Measurements from ENCODE around the gene CTSH. TPM values are rescaled to one million over a fixed set of nuclear protein-coding genes. Genes with fewer than 3 reads are reported as not detected.
"Not testable (repeated sequence)": the region's sequence is repeated elsewhere in the genome, so short reads cannot be mapped to it uniquely, and the experiment has no call there.

CTSH gene
- polyA plus RNA-seq, 1 experiment = 30.9 TPM

DNA sequence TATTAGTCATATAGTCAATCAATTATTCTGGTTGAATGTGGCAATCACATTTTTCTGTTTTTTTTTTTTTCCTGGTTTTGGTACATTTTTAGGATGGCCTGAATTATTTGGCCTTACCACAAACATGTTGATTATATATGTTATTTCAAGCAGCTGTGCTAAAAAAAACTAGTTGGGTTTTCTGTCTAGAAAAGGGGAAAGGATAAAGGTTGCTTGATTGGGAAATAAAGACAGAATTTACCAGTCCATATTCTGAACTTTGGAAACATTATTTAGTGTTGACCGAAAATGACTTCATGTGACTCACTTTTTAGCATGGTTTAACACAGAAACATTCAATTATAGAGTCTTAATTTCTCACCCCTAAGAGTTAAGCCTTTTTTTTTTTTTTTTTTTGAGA is 64.0 kb downstream of the CTSH start:
- ChIA-PET CTCF (interaction anchor here (1.1 to 1.2 kb wide), 2 partner anchors 11 to 15 kb away, joined by 3 to 4 read pairs; no protein-coding TSS in a partner anchor), POLR2A (no interaction called here)
- no peak overlapping the region for H3K4me3 ChIP-seq (ENCODE audit: low read depth, low read length)
- H3K36me3 ChIP-seq (ENCODE audit: control insufficient read depth, insufficient read depth, low read length) = peaks cover 3% of the 10 kb centered on the region
- no peaks in the 10 kb centered on the region for H3K27me3 ChIP-seq (ENCODE audit: control insufficient read depth, insufficient read depth, low read length)
- TF ChIP-seq, protein P1, sequence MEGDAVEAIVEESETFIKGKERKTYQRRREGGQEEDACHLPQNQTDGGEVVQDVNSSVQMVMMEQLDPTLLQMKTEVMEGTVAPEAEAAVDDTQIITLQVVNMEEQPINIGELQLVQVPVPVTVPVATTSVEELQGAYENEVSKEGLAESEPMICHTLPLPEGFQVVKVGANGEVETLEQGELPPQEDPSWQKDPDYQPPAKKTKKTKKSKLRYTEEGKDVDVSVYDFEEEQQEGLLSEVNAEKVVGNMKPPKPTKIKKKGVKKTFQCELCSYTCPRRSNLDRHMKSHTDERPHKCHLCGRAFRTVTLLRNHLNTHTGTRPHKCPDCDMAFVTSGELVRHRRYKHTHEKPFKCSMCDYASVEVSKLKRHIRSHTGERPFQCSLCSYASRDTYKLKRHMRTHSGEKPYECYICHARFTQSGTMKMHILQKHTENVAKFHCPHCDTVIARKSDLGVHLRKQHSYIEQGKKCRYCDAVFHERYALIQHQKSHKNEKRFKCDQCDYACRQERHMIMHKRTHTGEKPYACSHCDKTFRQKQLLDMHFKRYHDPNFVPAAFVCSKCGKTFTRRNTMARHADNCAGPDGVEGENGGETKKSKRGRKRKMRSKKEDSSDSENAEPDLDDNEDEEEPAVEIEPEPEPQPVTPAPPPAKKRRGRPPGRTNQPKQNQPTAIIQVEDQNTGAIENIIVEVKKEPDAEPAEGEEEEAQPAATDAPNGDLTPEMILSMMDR (IDR thresholded peaks at IDR 0.05; ENCODE audit: insufficient read depth, low read depth, low read length) = no peak
- DNase-seq (ENCODE audit: low read depth) = no peak

GRCh38 chr15:78880242-78880533 is 64.7 kb downstream of the CTSH start:
- Histone ChIP-seq H3K27me3 (ENCODE audit: control insufficient read depth, insufficient read depth, low read length) (no peaks in the 10 kb centered on the region), H3K4me3 (ENCODE audit: low read depth, low read length) (no peak overlapping the region), H3K36me3 (ENCODE audit: control insufficient read depth, insufficient read depth, low read length) (peaks cover 3% of the 10 kb centered on the region)
- ChIA-PET POLR2A (interaction anchor here (0.5 to 0.6 kb wide), 2 partner anchors 25 to 27 kb away, joined by 5 to 9 read pairs; no protein-coding TSS in a partner anchor), CTCF (interaction anchor here (0.6 to 1.4 kb wide), 4 partner anchors 11 to 150 kb away, joined by 3 to 4 read pairs (median 4); no protein-coding TSS in a partner anchor)
- no peak for DNase-seq (ENCODE audit: low read depth)
- TF ChIP-seq, protein P1 (IDR thresholded peaks at IDR 0.05; ENCODE audit: insufficient read depth, low read depth, low read length) = no peak

DNA sequence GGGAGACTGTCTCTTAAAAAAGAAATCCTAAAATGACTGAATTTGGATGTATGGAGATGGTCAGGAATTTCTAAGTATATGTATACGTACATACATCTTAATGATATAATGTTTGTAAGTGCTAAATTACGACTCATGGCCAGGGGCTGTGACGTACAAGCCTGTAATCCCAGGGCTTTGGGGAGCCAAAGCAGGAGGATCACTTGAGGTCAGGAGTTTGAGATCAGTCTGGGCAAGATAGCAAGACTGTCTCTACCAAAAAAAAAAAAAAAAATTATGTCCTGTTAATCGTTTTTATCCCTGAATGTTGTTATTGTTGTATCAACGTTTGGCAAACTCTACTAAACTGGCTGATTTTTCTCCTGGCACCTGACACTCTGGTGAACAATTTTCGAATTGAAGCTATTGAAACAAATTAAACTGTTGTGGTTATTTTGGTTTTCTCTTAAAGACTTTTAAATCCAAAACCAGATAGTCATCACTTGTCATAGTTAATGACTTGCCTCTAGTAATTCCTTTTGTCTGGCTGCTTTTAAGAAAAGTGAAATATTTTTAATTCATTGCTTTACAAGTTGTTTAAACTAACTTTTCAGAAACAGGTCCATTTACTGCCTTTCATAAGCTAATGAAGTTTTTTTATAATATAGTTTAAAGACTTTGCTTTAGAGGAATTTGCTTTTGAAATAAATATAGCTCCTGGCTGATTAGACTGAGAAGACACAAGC is 65.2 kb downstream of the CTSH start:
- CTCF ChIA-PET = interaction anchor here (0.6 to 1.4 kb wide), 3 partner anchors 20 to 150 kb away, joined by 3 to 4 read pairs (median 4); no protein-coding TSS in a partner anchor
- Histone ChIP-seq H3K4me3 (ENCODE audit: low read depth, low read length) (no peak overlapping the region), H3K27me3 (ENCODE audit: control insufficient read depth, insufficient read depth, low read length) (no peaks in the 10 kb centered on the region), H3K36me3 (ENCODE audit: control insufficient read depth, insufficient read depth, low read length) (peaks cover 3% of the 10 kb centered on the region)
- TF ChIP-seq, protein P1 (IDR thresholded peaks at IDR 0.05; ENCODE audit: insufficient read depth, low read depth, low read length) = no peak
- POLR2A ChIA-PET = interaction anchor here (0.5 to 0.6 kb wide), 2 partner anchors 26 to 28 kb away, joined by 5 to 9 read pairs; no protein-coding TSS in a partner anchor
- no peak for DNase-seq (ENCODE audit: low read depth)

GRCh38 chr15:78878356-78878755 is 66.5 kb downstream of the CTSH start:
- H3K4me3 ChIP-seq (ENCODE audit: low read depth, low read length) = no peak overlapping the region
- CTCF ChIA-PET = no interaction called here
- no peak for DNase-seq (ENCODE audit: low read depth)
- no peaks in the 10 kb centered on the region for H3K27me3 ChIP-seq (ENCODE audit: control insufficient read depth, insufficient read depth, low read length)
- H3K36me3 ChIP-seq (ENCODE audit: control insufficient read depth, insufficient read depth, low read length) = peaks cover 2% of the 10 kb centered on the region; the same call in 1 of the 2 replicates
- TF ChIP-seq, protein P1 (IDR thresholded peaks at IDR 0.05; ENCODE audit: insufficient read depth, low read depth, low read length) = no peak
- POLR2A ChIA-PET = interaction anchor here (0.7 kb wide), 1 partner anchor 1925 kb away, joined by 5 read pairs; no protein-coding TSS in a partner anchor

GRCh38 chr15:78876954-78877353 is 67.9 kb downstream of the CTSH start:
- POLR2A ChIA-PET; DNase-seq (ENCODE audit: low read depth); H3K27me3 ChIP-seq (ENCODE audit: control insufficient read depth, insufficient read depth, low read length); CTCF ChIA-PET; H3K36me3 ChIP-seq (ENCODE audit: control insufficient read depth, insufficient read depth, low read length); H3K4me3 ChIP-seq (ENCODE audit: low read depth, low read length): not testable (repeated sequence)
